ENCODE measurements around the gene PELI1. TPM values are rescaled to one million over a fixed set of nuclear protein-coding genes. Genes with fewer than 3 reads are reported as not detected.

Gene PELI1
- total and polyA plus RNA-seq, 2 experiments from 2014 or later: 2.8 to 7.8 TPM

GRCh38 chr2:64130333-64130732 is 13.9 kb downstream of the PELI1 start:
- Histone ChIP-seq H3K79me2 (ENCODE audit: insufficient read depth) (peaks cover 48% of the 10 kb centered on the region), H2AFZ (no peak overlapping the region), H3K9me3 (ENCODE audit: low read depth) (no peaks in the 10 kb centered on the region), H3K36me3 (ENCODE audit: low read depth) (no peaks in the 10 kb centered on the region), H3K9ac (no peak overlapping the region), H3K4me2 (ENCODE audit: unreplicated experiment) (no peak overlapping the region), H3K27me3 (replicated peaks; ENCODE audit: insufficient read depth) (no peaks in the 10 kb centered on the region), H4K20me1 (ENCODE audit: insufficient read depth) (no peaks in the 10 kb centered on the region), H3K27ac (no peak overlapping the region), H3K4me1 (ENCODE audit: insufficient read depth) (peaks cover 31% of the 10 kb centered on the region), H3F3A (ENCODE audit: insufficient read depth) (peaks cover 27% of the 10 kb centered on the region), H3K9me2 (ENCODE audit: insufficient read depth) (no peaks in the 10 kb centered on the region), H3K4me3 (no peak overlapping the region)
- 96 to 100% methylated on average over 2 of the region's 2 CpGs for WGBS, 2 experiments (ENCODE audit: low coverage in 1 of 2, low lambda C conversion rate in 2 of 2, missing lambda C conversion rate in 2 of 2)
- in situ Hi-C loops (cut with MboI): no loop called here
- DNase-seq: no peak
- TF ChIP-seq EZH2 (IDR thresholded peaks at IDR 0.05; ENCODE audit: insufficient read depth, poor library complexity, severe bottlenecking) (no peak), EZH2phosphoT487 (IDR thresholded peaks at IDR 0.05; ENCODE audit: insufficient read depth, low read depth) (no peak)

- DNase-seq: no peak
- no peak overlapping the region for H3K4me3 ChIP-seq
- peaks cover 50% of the 10 kb centered on the region for H3K79me2 ChIP-seq (ENCODE audit: insufficient read depth)
- H3K27ac ChIP-seq: no peak overlapping the region
- no peaks in the 10 kb centered on the region for H4K20me1 ChIP-seq (ENCODE audit: insufficient read depth)
- H3K4me2 ChIP-seq (ENCODE audit: unreplicated experiment): no peak overlapping the region
- H2AFZ ChIP-seq: no peak overlapping the region
- H3K4me1 ChIP-seq (ENCODE audit: insufficient read depth): peaks cover 25% of the 10 kb centered on the region
- peaks cover 19% of the 10 kb centered on the region for H3F3A ChIP-seq (ENCODE audit: insufficient read depth)
- TF ChIP-seq EZH2phosphoT487 (IDR thresholded peaks at IDR 0.05; ENCODE audit: insufficient read depth, low read depth) (no peak), EZH2 (IDR thresholded peaks at IDR 0.05; ENCODE audit: insufficient read depth, poor library complexity, severe bottlenecking) (no peak)
- no peaks in the 10 kb centered on the region for H3K36me3 ChIP-seq (ENCODE audit: low read depth)
- H3K9me3 ChIP-seq (ENCODE audit: low read depth): no peaks in the 10 kb centered on the region
- no peaks in the 10 kb centered on the region for H3K27me3 ChIP-seq (replicated peaks; ENCODE audit: insufficient read depth)
- no peaks in the 10 kb centered on the region for H3K9me2 ChIP-seq (ENCODE audit: insufficient read depth)
- H3K9ac ChIP-seq: no peak overlapping the region
- in situ Hi-C loops (cut with MboI): no loop called here
Observed at GRCh38 chr2:64128943-64129391, 15.3 kb downstream of the PELI1 start.

DNA sequence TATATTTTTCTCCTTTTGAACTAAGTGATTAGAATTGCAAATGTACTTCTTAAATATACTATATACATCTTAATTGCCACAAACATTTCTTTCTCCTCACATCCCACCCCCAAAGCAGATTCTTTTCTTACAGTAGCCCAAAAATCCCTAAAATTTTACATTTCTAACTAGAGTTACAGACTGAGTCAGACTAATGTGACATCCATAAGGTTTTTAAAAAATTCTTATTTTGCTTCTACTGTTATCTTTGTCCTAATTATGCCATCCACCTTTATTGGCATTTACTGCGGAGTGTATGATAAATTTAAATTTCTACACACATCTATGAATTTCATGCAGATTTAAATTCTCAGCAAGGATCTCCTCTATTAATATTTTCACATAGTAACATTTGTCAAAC is 15.8 kb downstream of the PELI1 start:
- Histone ChIP-seq H3K4me2 (ENCODE audit: unreplicated experiment) (no peak overlapping the region), H3K4me1 (ENCODE audit: insufficient read depth) (peaks cover 20% of the 10 kb centered on the region), H3K9ac (no peak overlapping the region), H3K79me2 (ENCODE audit: insufficient read depth) (peaks cover 56% of the 10 kb centered on the region), H3K9me2 (ENCODE audit: insufficient read depth) (no peaks in the 10 kb centered on the region), H3K4me3 (no peak overlapping the region), H3F3A (ENCODE audit: insufficient read depth) (peaks cover 13% of the 10 kb centered on the region), H3K9me3 (ENCODE audit: low read depth) (no peaks in the 10 kb centered on the region), H3K27me3 (replicated peaks; ENCODE audit: insufficient read depth) (no peaks in the 10 kb centered on the region), H3K27ac (no peak overlapping the region), H2AFZ (no peak overlapping the region), H4K20me1 (ENCODE audit: insufficient read depth) (no peaks in the 10 kb centered on the region), H3K36me3 (ENCODE audit: low read depth) (no peaks in the 10 kb centered on the region)
- no peak for DNase-seq
- in situ Hi-C loops (cut with MboI): no loop called here
- 100% methylated on average over 1 of the region's 1 CpG for WGBS, 2 experiments (ENCODE audit: low coverage in 1 of 2, low lambda C conversion rate in 2 of 2, missing lambda C conversion rate in 2 of 2)
- TF ChIP-seq EZH2phosphoT487 (IDR thresholded peaks at IDR 0.05; ENCODE audit: insufficient read depth, low read depth) (no peak), EZH2 (IDR thresholded peaks at IDR 0.05; ENCODE audit: insufficient read depth, poor library complexity, severe bottlenecking) (no peak)

DNA sequence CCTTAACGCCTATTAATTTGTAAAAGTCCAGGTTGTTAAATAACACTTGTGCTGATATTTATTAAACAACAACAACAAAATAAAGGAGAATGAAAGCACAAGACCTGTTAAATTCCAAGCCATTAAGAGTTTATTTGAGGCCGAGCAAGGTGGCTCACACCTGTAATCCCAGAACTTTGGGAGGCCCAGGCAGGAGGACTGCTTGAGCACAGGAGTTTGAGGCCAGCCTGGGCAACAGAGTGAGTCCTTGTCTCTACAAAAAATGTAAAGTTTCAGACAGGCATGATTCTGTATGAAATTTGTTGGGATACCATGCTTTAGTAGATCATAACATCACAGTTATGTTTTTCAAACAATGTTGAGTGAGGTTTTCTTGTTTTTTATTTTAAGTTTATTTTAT is 17.1 kb downstream of the PELI1 start:
- Histone ChIP-seq H3K4me3 (no peak overlapping the region), H3K36me3 (ENCODE audit: low read depth) (no peaks in the 10 kb centered on the region), H3K4me1 (ENCODE audit: insufficient read depth) (peaks cover 14% of the 10 kb centered on the region), H3K9me2 (ENCODE audit: insufficient read depth) (no peaks in the 10 kb centered on the region), H3F3A (ENCODE audit: insufficient read depth) (peaks cover 6% of the 10 kb centered on the region; the same call in 1 of the 2 replicates), H3K27ac (no peak overlapping the region), H2AFZ (no peak overlapping the region), H3K4me2 (ENCODE audit: unreplicated experiment) (no peak overlapping the region), H4K20me1 (ENCODE audit: insufficient read depth) (no peaks in the 10 kb centered on the region), H3K27me3 (replicated peaks; ENCODE audit: insufficient read depth) (no peaks in the 10 kb centered on the region), H3K9me3 (ENCODE audit: low read depth) (no peaks in the 10 kb centered on the region), H3K79me2 (ENCODE audit: insufficient read depth) (peaks cover 67% of the 10 kb centered on the region), H3K9ac (no peak overlapping the region)
- DNase-seq: no peak
- WGBS, 2 experiments (ENCODE audit: low coverage in 1 of 2, low lambda C conversion rate in 2 of 2, missing lambda C conversion rate in 2 of 2): 94 to 97% methylated on average over 2 of the region's 2 CpGs
- in situ Hi-C loops (cut with MboI): no loop called here
- TF ChIP-seq EZH2 (IDR thresholded peaks at IDR 0.05; ENCODE audit: insufficient read depth, poor library complexity, severe bottlenecking) (no peak), EZH2phosphoT487 (IDR thresholded peaks at IDR 0.05; ENCODE audit: insufficient read depth, low read depth) (no peak)

DNA sequence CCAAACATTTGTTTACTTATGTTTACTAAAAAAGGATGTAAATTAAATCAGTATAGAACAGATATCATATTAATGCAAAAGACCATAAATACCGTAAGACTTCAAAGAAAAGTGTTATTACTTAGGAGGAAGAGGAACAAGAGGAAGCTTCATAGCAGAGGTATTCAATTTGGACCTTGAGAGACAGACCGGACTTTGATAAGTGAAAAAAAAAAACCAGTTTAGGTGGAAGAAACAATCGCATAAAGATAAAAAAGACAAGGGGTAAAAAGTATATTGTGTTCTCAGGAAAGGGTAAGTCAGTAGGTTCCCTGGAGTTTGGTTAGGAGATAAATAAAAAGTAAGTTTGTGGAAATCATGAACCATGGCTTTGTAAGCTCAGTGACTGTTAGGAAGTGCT is 17.6 kb downstream of the PELI1 start:
- no peak overlapping the region for H2AFZ ChIP-seq
- peaks cover 6% of the 10 kb centered on the region; the same call in 1 of the 2 replicates for H3F3A ChIP-seq (ENCODE audit: insufficient read depth)
- DNase-seq: no peak
- WGBS, 2 experiments (ENCODE audit: low coverage in 1 of 2, low lambda C conversion rate in 2 of 2, missing lambda C conversion rate in 2 of 2): 98% methylated on average over 3 of the region's 3 CpGs
- H3K4me3 ChIP-seq: no peak overlapping the region
- H3K36me3 ChIP-seq (ENCODE audit: low read depth): no peaks in the 10 kb centered on the region
- in situ Hi-C loops (cut with MboI): no loop called here
- H3K4me2 ChIP-seq (ENCODE audit: unreplicated experiment): no peak overlapping the region
- H3K79me2 ChIP-seq (ENCODE audit: insufficient read depth): peaks cover 62% of the 10 kb centered on the region
- peaks cover 14% of the 10 kb centered on the region for H3K4me1 ChIP-seq (ENCODE audit: insufficient read depth)
- no peak for TF ChIP-seq EZH2phosphoT487 (IDR thresholded peaks at IDR 0.05; ENCODE audit: insufficient read depth, low read depth)
- no peak for TF ChIP-seq EZH2 (IDR thresholded peaks at IDR 0.05; ENCODE audit: insufficient read depth, poor library complexity, severe bottlenecking)
- no peaks in the 10 kb centered on the region for H4K20me1 ChIP-seq (ENCODE audit: insufficient read depth)
- H3K9ac ChIP-seq: no peak overlapping the region
- no peaks in the 10 kb centered on the region for H3K27me3 ChIP-seq (replicated peaks; ENCODE audit: insufficient read depth)
- H3K9me3 ChIP-seq (ENCODE audit: low read depth): no peaks in the 10 kb centered on the region
- H3K9me2 ChIP-seq (ENCODE audit: insufficient read depth): no peaks in the 10 kb centered on the region
- H3K27ac ChIP-seq: no peak overlapping the region

Data from GM23248 (cell line).